Neutrophil (primary cell): ENCODE measurements around the gene TMEM59.
"Not testable (repeated sequence)": the region's sequence is repeated elsewhere in the genome, so short reads cannot be mapped to it uniquely, and the experiment has no call there.

Experiments used
- H3K27ac ChIP-seq: fragments of 200-600 bp; sonication (generic); 2 replicates; pipeline ENCODE4 v1.5.1; 2016; ENCODE audit warnings: mild to moderate bottlenecking, moderate library complexity
- H3K27me3 ChIP-seq: fragments of 200-600 bp; sonication (generic); 2 replicates; pipeline ENCODE4 v1.6.0; 2016; ENCODE audit warnings: mild to moderate bottlenecking
- H3K36me3 ChIP-seq: fragments of 200-600 bp; sonication (generic); 2 replicates; pipeline ENCODE4 v1.5.1; 2017
- H3K4me1 ChIP-seq, 2 experiments: fragments of 200-600 bp in 1 of 2; sonication (generic) in 1 of 2; 1 replicate in 1 of 2; 2 replicates in 1 of 2; pipeline versions ENCODE4 v1.5.1 to v1.6.1; 2013 to 2016; ENCODE audit warnings: low read depth in 1 of 2, low read length in 1 of 2, mild to moderate bottlenecking in 1 of 2, moderate library complexity in 1 of 2; ENCODE audit not compliant: control insufficient read depth in 1 of 2, insufficient read depth in 1 of 2
- H3K4me3 ChIP-seq, 2 experiments: fragments of 200-600 bp in 1 of 2; sonication (generic) in 1 of 2; 1 replicate in 1 of 2; 2 replicates in 1 of 2; pipeline ENCODE4 v1.5.1; 2013 to 2016; ENCODE audit warnings: low read depth in 1 of 2, low read length in 1 of 2, mild to moderate bottlenecking in 1 of 2, moderate library complexity in 1 of 2
- H3K9me3 ChIP-seq: fragments of 200-600 bp; sonication (generic); 2 replicates; pipeline ENCODE4 v1.5.1; 2016
- CTCF ChIP-seq: fragments of 200-600 bp; sonication (generic); IDR thresholded peaks from 2 replicates; pipeline ENCODE4 v1.5.1; 2016; ENCODE audit warnings: antibody characterized with exemption

Gene TMEM59

DNA sequence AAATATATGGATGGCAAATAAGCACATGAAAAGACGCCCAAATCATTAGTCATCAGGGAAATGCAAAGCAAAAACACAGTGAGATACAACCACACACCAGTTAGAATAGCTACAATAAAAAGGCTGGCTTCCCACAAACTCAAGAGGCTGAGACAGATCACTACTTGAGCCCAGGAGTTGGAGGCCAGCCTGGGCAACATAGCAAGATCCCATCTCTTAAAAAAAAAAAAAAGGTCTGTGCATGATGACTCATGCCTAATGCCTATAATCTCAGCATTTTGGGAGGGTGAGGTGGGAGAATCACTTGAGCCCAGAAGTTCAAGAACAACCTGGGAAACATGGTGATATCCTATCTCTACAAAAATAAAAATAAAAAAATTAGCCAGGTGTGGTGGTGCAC is 54.8 kb downstream of the TMEM59 start:
- Histone ChIP-seq H3K27ac (no peak overlapping the region), H3K9me3 (no peaks in the 10 kb centered on the region), H3K27me3 (peaks cover 4% of the 10 kb centered on the region), H3K36me3 (no peaks in the 10 kb centered on the region), H3K4me3 (no peak overlapping the region), H3K4me1 (no peaks in the 10 kb centered on the region)
- TF ChIP-seq CTCF: no peak

DNA sequence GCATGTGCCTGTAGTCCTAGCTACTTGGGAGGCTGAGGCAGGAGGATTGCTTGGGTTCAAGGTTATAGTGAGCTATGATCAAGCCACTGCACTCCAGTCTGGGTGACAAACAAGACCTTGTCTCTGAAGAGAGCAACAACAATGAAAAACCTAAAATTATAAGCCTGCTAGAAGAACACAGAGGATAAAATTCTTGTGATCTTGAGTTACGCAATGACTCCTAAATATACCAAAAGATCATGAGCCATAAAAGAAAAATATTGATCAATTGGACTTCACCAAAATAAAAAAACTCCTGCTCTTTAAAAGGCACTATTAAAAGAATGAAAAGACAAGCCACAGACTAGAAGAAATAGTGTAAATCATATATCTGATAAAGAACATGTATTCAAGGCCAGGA is 57.3 kb downstream of the TMEM59 start:
- no peaks in the 10 kb centered on the region for H3K9me3 ChIP-seq
- H3K4me3 ChIP-seq: no peak overlapping the region
- no peaks in the 10 kb centered on the region for H3K4me1 ChIP-seq
- H3K36me3 ChIP-seq: no peaks in the 10 kb centered on the region
- no peak overlapping the region for H3K27ac ChIP-seq
- TF ChIP-seq CTCF: no peak
- no peaks in the 10 kb centered on the region for H3K27me3 ChIP-seq

- H3K27ac ChIP-seq, H3K36me3 ChIP-seq, H3K9me3 ChIP-seq, H3K4me1 ChIP-seq, H3K27me3 ChIP-seq, H3K4me3 ChIP-seq: not testable (repeated sequence)
Observed at GRCh38 chr1:53994516-53994915, 58.5 kb downstream of the TMEM59 start.

GRCh38 chr1:53992085-53992874 is 60.7 kb downstream of the TMEM59 start:
- no peaks in the 10 kb centered on the region for H3K27me3 ChIP-seq
- H3K27ac ChIP-seq: no peak overlapping the region
- no peaks in the 10 kb centered on the region for H3K36me3 ChIP-seq
- H3K9me3 ChIP-seq: no peaks in the 10 kb centered on the region
- H3K4me3 ChIP-seq: no peak overlapping the region
- H3K4me1 ChIP-seq: no peaks in the 10 kb centered on the region
- no peak for TF ChIP-seq CTCF

DNA sequence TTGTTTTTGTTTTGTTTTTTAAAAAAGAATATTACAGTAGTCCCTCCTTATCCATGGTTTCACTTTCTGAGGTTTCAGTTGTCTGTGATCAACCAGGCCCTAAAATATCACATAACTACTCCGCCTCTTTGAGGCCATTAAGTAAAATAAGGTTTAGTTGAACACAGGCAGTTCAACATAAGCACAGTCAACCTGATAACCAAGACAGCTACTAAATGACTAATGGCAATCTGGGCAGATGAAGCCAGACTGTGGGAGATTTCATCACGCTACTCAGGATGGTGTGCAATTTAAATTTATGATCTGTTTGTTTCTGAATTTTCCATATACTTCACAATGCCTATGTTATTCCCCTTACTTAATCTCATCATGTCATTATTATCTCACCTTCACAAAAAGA is 65.1 kb downstream of the TMEM59 start:
- no peaks in the 10 kb centered on the region for H3K4me1 ChIP-seq
- no peak for TF ChIP-seq CTCF
- no peaks in the 10 kb centered on the region for H3K9me3 ChIP-seq
- H3K27me3 ChIP-seq: no peaks in the 10 kb centered on the region
- H3K27ac ChIP-seq: no peak overlapping the region
- H3K4me3 ChIP-seq: no peak overlapping the region
- H3K36me3 ChIP-seq: no peaks in the 10 kb centered on the region

DNA sequence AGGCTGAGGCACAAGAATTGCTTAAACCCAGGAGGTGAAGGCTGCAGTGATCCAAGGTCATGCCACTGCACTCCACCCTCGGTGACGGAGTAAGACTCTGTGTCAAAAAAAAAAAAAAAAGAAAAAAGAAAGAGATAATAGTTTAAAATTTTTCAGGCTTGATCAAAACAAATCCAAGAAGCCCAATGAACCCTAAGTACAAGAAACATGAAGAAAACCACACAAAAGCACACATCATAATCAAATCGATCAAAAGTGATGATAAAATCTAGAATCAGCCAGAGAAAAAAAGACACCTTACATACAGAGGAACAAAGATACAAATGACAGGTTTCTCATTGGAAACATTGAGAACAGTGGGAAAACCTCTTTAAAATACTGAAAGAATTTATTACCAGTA is 66.5 kb downstream of the TMEM59 start:
- H3K4me3 ChIP-seq: no peak overlapping the region
- peaks cover 11 to 14% of the 10 kb centered on the region in 2 experiments for H3K4me1 ChIP-seq
- no peak overlapping the region for H3K27ac ChIP-seq
- H3K27me3 ChIP-seq: no peaks in the 10 kb centered on the region
- no peak for TF ChIP-seq CTCF
- H3K36me3 ChIP-seq: no peaks in the 10 kb centered on the region
- no peaks in the 10 kb centered on the region for H3K9me3 ChIP-seq
